PC-3 (cell line): Measurements from ENCODE around the gene IRAK1. TPM values are rescaled to one million over a fixed set of nuclear protein-coding genes. Genes with fewer than 3 reads are reported as not detected.

Experiments
- ATAC-seq: fragments of 200-7000 bp; cut with Tn5 transposase; 2 replicates; pipeline ENCODE4 v1.9.1; 2020; ENCODE audit warnings: mild to moderate bottlenecking, moderate library complexity
- BruUV-seq: library from RNA; stranded (reverse); fragments of 400-500 nt; replicated peaks from 2 replicates; lab custom pipeline; 2021; lab: Mats Ljungman, UMichigan
- CTCF ChIA-PET: fragments of 300-600 bp; sonication (Branson Sonifier 250); formaldehyde crosslinking; loops from one replicate; lab custom pipeline; 2022; ENCODE audit warnings: antibody characterized with exemption; lab: Charles Lee
- POLR2A ChIA-PET: fragments of 300-600 bp; sonication (Branson Sonifier 250); formaldehyde crosslinking; loops from one replicate; lab custom pipeline; 2022; ENCODE audit warnings: antibody characterized with exemption; ENCODE audit not compliant: unreplicated experiment; lab: Charles Lee
- DNase-seq: peaks from one replicate; pipeline ENCODE4 v3.0.0-alpha.2; 2015
- H2AFZ ChIP-seq: fragments of 300-600 bp; sonication (generic); 2 replicates; pipeline ENCODE4 v1.6.0; 2016; ENCODE audit warnings: antibody characterized with exemption, low read length
- H3F3A ChIP-seq: fragments of 300-600 bp; sonication (generic); one replicate; pipeline ENCODE4 v1.6.0; 2017; ENCODE audit warnings: antibody characterized with exemption, low read length, control low read depth, mild to moderate bottlenecking; ENCODE audit not compliant: unreplicated experiment
- H3K27ac ChIP-seq: fragments of 300-600 bp; sonication (generic); 2 replicates; pipeline ENCODE4 v1.5.1; 2016; ENCODE audit warnings: mild to moderate bottlenecking, low read length
- H3K27me3 ChIP-seq: fragments of 300-600 bp; sonication (generic); 2 replicates; pipeline ENCODE4 v1.6.1; 2016; ENCODE audit warnings: low read length, mixed read lengths
- H3K36me3 ChIP-seq: fragments of 300-600 bp; sonication (generic); 2 replicates; pipeline ENCODE4 v1.6.1; 2016; ENCODE audit warnings: low read depth, mixed run types, low read length, mixed read lengths
- H3K4me1 ChIP-seq: fragments of 300-600 bp; sonication (generic); 2 replicates; pipeline ENCODE4 v1.5.1; 2016; ENCODE audit warnings: low read length; ENCODE audit not compliant: insufficient read depth
- H3K4me2 ChIP-seq: fragments of 300-600 bp; sonication (generic); 2 replicates; pipeline ENCODE4 v1.6.0; 2016; ENCODE audit warnings: low read length
- H3K4me3 ChIP-seq: fragments of 300-600 bp; sonication (generic); 2 replicates; pipeline ENCODE4 v1.5.1; 2016; ENCODE audit warnings: mild to moderate bottlenecking, low read length, mixed read lengths
- H3K79me2 ChIP-seq: fragments of 300-600 bp; sonication (generic); 2 replicates; pipeline ENCODE4 v1.6.1; 2017; ENCODE audit warnings: low read length, mixed read lengths
- H3K9ac ChIP-seq: fragments of 300-600 bp; sonication (generic); 2 replicates; pipeline ENCODE4 v1.6.0; 2016; ENCODE audit warnings: mild to moderate bottlenecking, low read length
- H3K9me2 ChIP-seq: fragments of 300-600 bp; sonication (generic); replicated peaks from 2 replicates; pipeline ENCODE4 v1.6.1; 2016; ENCODE audit warnings: mixed run types, low read length, mixed read lengths
- H3K9me3 ChIP-seq: fragments of 300-600 bp; sonication (generic); 2 replicates; pipeline ENCODE4 v1.6.1; 2016; ENCODE audit warnings: low read length, mixed read lengths
- H4K20me1 ChIP-seq: fragments of 300-600 bp; sonication (generic); 2 replicates; pipeline ENCODE4 v1.6.1; 2016; ENCODE audit warnings: low read length, mixed read lengths
- CTCF ChIP-seq: fragments of 300-600 bp; sonication (generic); conservative IDR thresholded peaks from 2 replicates; pipeline ENCODE4 v1.5.1; 2017; ENCODE audit warnings: antibody characterized with exemption, low read depth, mild to moderate bottlenecking, low read length
- EZH2 ChIP-seq: fragments of 300-600 bp; sonication (generic); IDR thresholded peaks from one replicate; pipeline ENCODE4 v1.6.1; 2017; ENCODE audit warnings: antibody characterized with exemption, mild to moderate bottlenecking, low read length; ENCODE audit not compliant: unreplicated experiment
- EZH2phosphoT487 ChIP-seq: fragments of 300-600 bp; sonication (generic); IDR thresholded peaks from 2 replicates; pipeline ENCODE4 v1.6.1; 2018; ENCODE audit warnings: mild to moderate bottlenecking, antibody characterized with exemption, low read length, borderline replicate concordance
- intact Hi-C: fragments of 100-400 bp; cut with micrococcal nuclease; formaldehyde crosslinking; loops from 2 replicates; pipeline ENCODE4 v1.9.0; 2023
- total RNA-seq: library from RNA; depleted of rRNA; stranded (reverse); fragments of >200 nt; gene quantifications from 2 replicates; pipeline ENCODE4 v1.2.3, GENCODE V29; 2014

IRAK1 gene
- total RNA-seq, 1 experiment from 2014 or later, result 366 TPM

GRCh38 chrX:154043003-154043763, 23.5 kb upstream of the IRAK1 start:
- Histone ChIP-seq H2AFZ (no peak overlapping the region), H4K20me1 (no peaks in the 10 kb centered on the region), H3K27ac (no peak overlapping the region), H3K4me3 (no peak overlapping the region), H3K4me2 (no peak overlapping the region), H3K9me3 (no peaks in the 10 kb centered on the region), H3K36me3 (no peaks in the 10 kb centered on the region), H3K9me2 (no peaks in the 10 kb centered on the region), H3K79me2 (peaks cover 32% of the 10 kb centered on the region), H3K4me1 (no peaks in the 10 kb centered on the region), H3K9ac (no peak overlapping the region), H3F3A (no peaks in the 10 kb centered on the region), H3K27me3 (no peaks in the 10 kb centered on the region)
- BruUV-seq, result no TSS peak
- CTCF ChIA-PET, result no interaction called here
- TF ChIP-seq EZH2phosphoT487, result no peak
- no peak for TF ChIP-seq CTCF
- no peak for TF ChIP-seq EZH2
- POLR2A ChIA-PET, result no interaction called here
- ATAC-seq, result no peak
- DNase-seq, result no peak
- intact Hi-C loops, result no loop called here

GRCh38 chrX:154040863-154041262, 21.2 kb upstream of the IRAK1 start:
- H3F3A ChIP-seq, result no peaks in the 10 kb centered on the region
- H3K79me2 ChIP-seq, result peaks cover 21% of the 10 kb centered on the region; the same call in 1 of the 2 replicates
- no TSS peak for BruUV-seq
- TF ChIP-seq EZH2phosphoT487, result no peak
- no peak for TF ChIP-seq EZH2
- no peak for TF ChIP-seq CTCF
- ChIA-PET CTCF (no interaction called here), POLR2A (no interaction called here)
- H3K36me3 ChIP-seq, result no peaks in the 10 kb centered on the region
- DNase-seq (no peak), ATAC-seq (no peak)
- H3K4me2 ChIP-seq, result no peak overlapping the region
- H3K9me2 ChIP-seq, result no peaks in the 10 kb centered on the region
- no peak overlapping the region for H3K9ac ChIP-seq
- no peak overlapping the region for H3K4me3 ChIP-seq
- H3K9me3 ChIP-seq, result no peaks in the 10 kb centered on the region
- no peaks in the 10 kb centered on the region for H3K4me1 ChIP-seq
- no peak overlapping the region for H2AFZ ChIP-seq
- intact Hi-C loops, result no loop called here
- H4K20me1 ChIP-seq, result no peaks in the 10 kb centered on the region
- H3K27me3 ChIP-seq, result no peaks in the 10 kb centered on the region
- H3K27ac ChIP-seq, result no peak overlapping the region

- Histone ChIP-seq H3K4me1 (no peaks in the 10 kb centered on the region), H3K36me3 (no peaks in the 10 kb centered on the region), H3K4me3 (no peak overlapping the region), H3K27ac (no peak overlapping the region), H3F3A (no peaks in the 10 kb centered on the region), H3K9me2 (no peaks in the 10 kb centered on the region), H3K27me3 (no peaks in the 10 kb centered on the region), H3K4me2 (no peak overlapping the region), H3K9ac (no peak overlapping the region), H2AFZ (no peak overlapping the region), H3K79me2 (peaks cover 21% of the 10 kb centered on the region; the same call in 1 of the 2 replicates), H3K9me3 (no peaks in the 10 kb centered on the region), H4K20me1 (no peaks in the 10 kb centered on the region)
- ChIA-PET CTCF (interaction anchor here (0.6 kb wide), 1 partner anchor 26 kb away, joined by 3 read pairs; no protein-coding TSS in a partner anchor), POLR2A (no interaction called here)
- DNase-seq, result no peak
- no peak for TF ChIP-seq CTCF
- TF ChIP-seq EZH2, result no peak
- BruUV-seq, result no TSS peak
- intact Hi-C loops, result no loop called here
- no peak for ATAC-seq
Measured at GRCh38 chrX:154040307-154040756, 20.6 kb upstream of the IRAK1 start.
